MCF 10A (cell line): ENCODE measurements around the gene USP7. TPM values are rescaled to one million over a fixed set of nuclear protein-coding genes. Genes with fewer than 3 reads are reported as not detected.
A peak's percentile ranks its signal among the peaks of the same experiment; 100 is the strongest.
"Not testable (repeated sequence)": the region's sequence is repeated elsewhere in the genome, so short reads cannot be mapped to it uniquely, and the experiment has no call there.

Experiments
- BruUV-seq: library from RNA; stranded (reverse); fragments of 400-500 nt; replicated peaks from 2 replicates; lab custom pipeline; 2021; lab: Mats Ljungman, UMichigan
- CTCF ChIA-PET: fragments of 300-600 bp; sonication (Branson Sonifier 250); formaldehyde crosslinking; extraction: SDS; loops from one replicate; lab custom pipeline; 2021; ENCODE audit warnings: antibody characterized with exemption, inconsistent platforms; lab: Yijun Ruan, JAX
- POLR2A ChIA-PET: fragments of 300-600, 350-650 bp; sonication (Branson Sonifier 250); formaldehyde crosslinking; extraction: SDS; loops from one replicate; lab custom pipeline; 2020; ENCODE audit warnings: antibody characterized with exemption, inconsistent platforms; lab: Yijun Ruan, JAX
- DNase-seq: peaks from one replicate; pipeline ENCODE4 v3.0.0-alpha.2; 2018; ENCODE audit not compliant: unreplicated experiment
- H3K27ac Mint-ChIP-seq: one replicate; pipeline ENCODE4 v1.8.0; 2022; ENCODE audit warnings: mild to moderate bottlenecking, low read depth, mixed read lengths; ENCODE audit not compliant: unreplicated experiment
- H3K27me3 Mint-ChIP-seq: one replicate; pipeline ENCODE4 v1.8.0; 2022; ENCODE audit warnings: mixed read lengths; ENCODE audit not compliant: insufficient read depth, unreplicated experiment
- H3K36me3 Mint-ChIP-seq: one replicate; pipeline ENCODE4 v1.8.0; 2022; ENCODE audit warnings: mild to moderate bottlenecking, moderate library complexity, mixed read lengths; ENCODE audit not compliant: insufficient read depth, unreplicated experiment
- H3K4me1 Mint-ChIP-seq: one replicate; pipeline ENCODE4 v1.8.0; 2022; ENCODE audit warnings: mixed read lengths; ENCODE audit not compliant: insufficient read depth, unreplicated experiment
- H3K4me3 Mint-ChIP-seq: one replicate; pipeline ENCODE4 v1.8.0; 2022; ENCODE audit warnings: mild to moderate bottlenecking, moderate library complexity, mixed read lengths; ENCODE audit not compliant: unreplicated experiment
- H3K9me3 Mint-ChIP-seq: one replicate; pipeline ENCODE4 v1.8.0; 2022; ENCODE audit warnings: mixed read lengths; ENCODE audit not compliant: unreplicated experiment
- intact Hi-C: fragments of 100-400 bp; cut with micrococcal nuclease; formaldehyde crosslinking; loops from 2 replicates; pipeline ENCODE4 v1.14.1; 2022
- total RNA-seq: library from RNA; stranded (reverse); gene quantifications from 2 replicates; pipeline ENCODE4 v1.2.3, GENCODE V29; 2022
- TF ChIP-seq, protein P1 (sequence below): fragments of 200-600 bp; IDR thresholded peaks from one replicate; pipeline ENCODE4 v1.8.0; 2022; ENCODE audit warnings: antibody characterized with exemption, mild to moderate bottlenecking; ENCODE audit not compliant: unreplicated experiment

Gene USP7
- total RNA-seq, 1 experiment from 2014 or later, result 108 TPM

DNA sequence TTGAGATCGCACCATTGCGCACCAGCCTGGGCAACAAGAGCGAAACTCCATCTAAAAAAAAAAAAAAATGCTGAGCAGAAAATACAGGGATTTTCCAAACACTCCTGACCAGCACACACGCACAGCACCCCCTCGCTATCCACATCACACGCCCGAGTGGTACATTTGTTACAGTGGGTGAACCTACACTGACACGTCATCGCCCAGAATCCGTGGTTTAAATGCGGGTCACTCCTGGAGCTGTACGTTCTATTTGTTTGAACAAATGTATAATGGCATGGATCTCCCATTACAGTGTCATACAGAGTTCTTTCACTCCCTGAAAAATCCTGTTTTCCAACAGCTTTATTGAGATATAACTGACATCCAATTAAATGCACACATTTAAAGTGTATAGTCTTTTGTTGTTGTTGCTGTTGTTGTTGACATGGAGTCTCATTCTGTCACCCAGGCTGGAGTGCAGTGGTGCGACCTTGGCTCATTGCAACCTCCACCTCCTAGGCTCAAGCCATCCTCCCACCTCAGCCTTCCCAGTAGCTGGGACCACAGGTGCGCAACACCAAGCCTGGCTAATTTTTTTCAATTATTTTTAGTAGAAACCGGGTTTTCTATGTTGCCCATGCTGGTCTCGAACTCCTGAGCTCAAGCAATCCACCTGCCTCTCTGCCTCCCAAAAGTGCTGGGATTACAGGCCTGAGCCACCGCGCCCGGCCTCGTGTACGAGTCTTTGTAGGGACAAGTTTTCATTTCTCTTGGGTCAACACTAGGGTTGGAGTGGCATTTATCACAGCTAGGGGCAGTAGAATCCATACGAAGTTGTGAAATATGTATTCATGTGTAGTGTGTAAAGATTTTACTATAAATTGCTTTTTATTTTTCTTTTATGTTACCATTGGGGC, 90.5 kb downstream of the USP7 start:
- peaks cover 20% of the 10 kb centered on the region for H3K4me1 Mint-ChIP-seq
- CTCF ChIA-PET, result interaction anchor here (0.5 to 2.0 kb wide), 16 partner anchors 9 to 306 kb away, joined by 3 to 8 read pairs (median 4); partner anchors contain the start of gene TMEM114
- BruUV-seq, result no TSS peak
- no peaks in the 10 kb centered on the region for H3K36me3 Mint-ChIP-seq
- no peaks in the 10 kb centered on the region for H3K9me3 Mint-ChIP-seq
- H3K4me3 Mint-ChIP-seq, result no peak overlapping the region
- no peak for DNase-seq
- POLR2A ChIA-PET, result no interaction called here
- no peak overlapping the region for H3K27ac Mint-ChIP-seq
- intact Hi-C loops, result no loop called here
- TF ChIP-seq, protein P1, sequence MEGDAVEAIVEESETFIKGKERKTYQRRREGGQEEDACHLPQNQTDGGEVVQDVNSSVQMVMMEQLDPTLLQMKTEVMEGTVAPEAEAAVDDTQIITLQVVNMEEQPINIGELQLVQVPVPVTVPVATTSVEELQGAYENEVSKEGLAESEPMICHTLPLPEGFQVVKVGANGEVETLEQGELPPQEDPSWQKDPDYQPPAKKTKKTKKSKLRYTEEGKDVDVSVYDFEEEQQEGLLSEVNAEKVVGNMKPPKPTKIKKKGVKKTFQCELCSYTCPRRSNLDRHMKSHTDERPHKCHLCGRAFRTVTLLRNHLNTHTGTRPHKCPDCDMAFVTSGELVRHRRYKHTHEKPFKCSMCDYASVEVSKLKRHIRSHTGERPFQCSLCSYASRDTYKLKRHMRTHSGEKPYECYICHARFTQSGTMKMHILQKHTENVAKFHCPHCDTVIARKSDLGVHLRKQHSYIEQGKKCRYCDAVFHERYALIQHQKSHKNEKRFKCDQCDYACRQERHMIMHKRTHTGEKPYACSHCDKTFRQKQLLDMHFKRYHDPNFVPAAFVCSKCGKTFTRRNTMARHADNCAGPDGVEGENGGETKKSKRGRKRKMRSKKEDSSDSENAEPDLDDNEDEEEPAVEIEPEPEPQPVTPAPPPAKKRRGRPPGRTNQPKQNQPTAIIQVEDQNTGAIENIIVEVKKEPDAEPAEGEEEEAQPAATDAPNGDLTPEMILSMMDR, result peak; percentile 16
- H3K27me3 Mint-ChIP-seq, result no peaks in the 10 kb centered on the region

DNA sequence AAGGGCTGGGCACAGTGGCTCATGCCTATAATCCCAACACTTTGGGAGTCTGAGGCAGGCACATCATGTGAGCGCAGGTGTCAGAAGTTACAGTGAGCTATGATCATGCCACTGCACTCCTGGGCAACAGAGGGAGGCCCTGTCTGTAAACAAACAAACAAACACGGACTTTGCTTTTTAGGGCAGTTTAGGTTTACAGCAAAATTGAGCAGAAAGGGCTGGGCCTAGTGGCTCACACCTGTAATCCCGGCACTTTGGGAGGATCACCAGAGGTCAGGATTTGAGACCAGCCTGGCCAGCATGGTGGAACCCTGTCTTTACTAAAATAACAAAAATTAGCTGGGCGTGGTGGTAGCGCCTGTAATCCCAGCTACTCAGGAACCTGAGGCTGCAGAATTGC, 91.6 kb downstream of the USP7 start:
- H3K4me3 Mint-ChIP-seq, result no peak overlapping the region
- intact Hi-C loops, result no loop called here
- no peak overlapping the region for H3K27ac Mint-ChIP-seq
- no TSS peak for BruUV-seq
- ChIA-PET POLR2A (interaction anchor here (0.6 kb wide), 2 partner anchors 13 to 26 kb away, joined by 3 to 4 read pairs; no protein-coding TSS in a partner anchor), CTCF (interaction anchor here (1.0 to 3.1 kb wide), 3 partner anchors 8 to 212 kb away, joined by 3 to 40 read pairs (median 6); no protein-coding TSS in a partner anchor)
- TF ChIP-seq, protein P1, result no peak
- no peaks in the 10 kb centered on the region for H3K27me3 Mint-ChIP-seq
- no peak for DNase-seq
- H3K4me1 Mint-ChIP-seq, result peaks cover 24% of the 10 kb centered on the region
- H3K9me3 Mint-ChIP-seq, result no peaks in the 10 kb centered on the region
- no peaks in the 10 kb centered on the region for H3K36me3 Mint-ChIP-seq

DNA sequence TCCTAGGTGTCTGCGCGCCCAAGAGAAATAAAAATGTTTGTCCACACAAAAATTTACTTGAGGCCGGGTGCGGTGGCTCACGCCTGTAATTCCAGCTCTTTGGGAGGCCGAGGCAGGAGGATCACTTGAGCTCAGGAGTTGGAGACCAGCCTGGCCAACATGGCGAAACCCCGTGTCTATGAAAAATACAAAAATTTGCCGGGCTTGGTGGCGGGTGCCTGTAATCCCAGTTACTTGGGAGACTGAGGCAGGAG, 93.8 kb downstream of the USP7 start:
- H3K9me3 Mint-ChIP-seq, H3K4me3 Mint-ChIP-seq, H3K27ac Mint-ChIP-seq, DNase-seq, H3K36me3 Mint-ChIP-seq, H3K27me3 Mint-ChIP-seq, intact Hi-C loops, BruUV-seq: not testable (repeated sequence)
- POLR2A ChIA-PET, result interaction anchor here (1.4 to 2.1 kb wide), 3 partner anchors 10 to 69 kb away, joined by 3 to 14 read pairs (median 3); no protein-coding TSS in a partner anchor
- CTCF ChIA-PET, result interaction anchor here (0.6 to 3.1 kb wide), 3 partner anchors 10 to 1645 kb away, joined by 3 to 40 read pairs (median 4); no protein-coding TSS in a partner anchor
- peaks cover 29% of the 10 kb centered on the region for H3K4me1 Mint-ChIP-seq

DNA sequence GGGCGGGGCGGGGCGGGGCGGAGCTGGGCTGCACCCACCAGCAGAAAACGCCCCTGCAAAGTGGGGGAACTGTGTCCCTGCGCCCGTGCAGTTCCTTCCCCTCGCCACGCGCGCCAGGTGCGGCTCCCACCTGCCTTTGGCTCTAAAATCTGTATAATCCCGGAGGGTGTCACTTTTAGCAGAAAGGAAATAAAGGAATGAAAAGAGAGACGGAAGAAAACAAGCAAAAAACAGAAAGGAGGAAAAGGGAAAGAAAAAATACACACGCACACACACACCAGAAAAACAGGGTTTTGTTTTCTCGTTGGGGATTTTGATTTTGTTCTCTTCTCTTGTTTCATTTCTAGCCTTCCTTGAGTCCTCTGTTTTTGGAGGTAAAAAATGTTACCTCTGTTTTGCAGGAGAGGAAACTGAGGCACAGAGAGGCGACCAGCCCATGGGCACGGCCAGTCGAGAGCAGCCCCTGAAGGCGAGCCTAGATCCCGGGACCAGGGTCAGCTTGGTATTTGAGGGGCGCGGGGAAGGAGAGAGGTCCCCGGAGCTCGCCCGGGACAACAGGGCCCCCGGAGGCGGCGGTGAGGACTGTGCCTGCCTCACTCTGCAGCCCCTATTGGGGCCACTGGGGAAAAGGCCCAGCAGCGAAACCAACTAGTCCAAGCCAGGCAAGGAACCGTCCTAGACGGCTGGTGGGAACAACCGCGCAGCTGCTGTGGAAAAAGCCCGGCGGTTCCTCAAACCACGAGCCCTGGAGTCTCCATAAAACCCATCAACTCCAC, 94.3 kb downstream of the USP7 start:
- TF ChIP-seq, protein P1, result no peak
- intact Hi-C loops, result no loop called here

More for the DNA sequence above, 94.3 kb downstream of the USP7 start:
- H3K27me3 Mint-ChIP-seq, result no peaks in the 10 kb centered on the region
- BruUV-seq, result no TSS peak
- no peaks in the 10 kb centered on the region for H3K36me3 Mint-ChIP-seq
- peaks cover 31% of the 10 kb centered on the region for H3K4me1 Mint-ChIP-seq
- H3K4me3 Mint-ChIP-seq, result peak overlapping the region; percentile 87
- no peaks in the 10 kb centered on the region for H3K9me3 Mint-ChIP-seq
- DNase-seq, result no peak
- H3K27ac Mint-ChIP-seq, result no peak overlapping the region
- POLR2A ChIA-PET, result interaction anchor here (0.6 to 2.1 kb wide), 15 partner anchors 9 to 248 kb away, joined by 3 to 14 read pairs (median 5); partner anchors contain the start of genes METTL22, PMM2, TMEM186 and USP7
- CTCF ChIA-PET, result interaction anchor here (0.8 to 3.1 kb wide), 5 partner anchors 10 to 296 kb away, joined by 3 to 40 read pairs (median 7); no protein-coding TSS in a partner anchor
